H9 (cell line): ENCODE measurements around the gene VTCN1. TPM values are rescaled to one million over a fixed set of nuclear protein-coding genes. Genes with fewer than 3 reads are reported as not detected.

Experiments used
- DNase-seq: peaks from one replicate; pipeline ENCODE4 v3.0.0-alpha.2; 2017
- H2AFZ ChIP-seq: one replicate; pipeline ENCODE4 v1.6.1; 2013; ENCODE audit warnings: mild to moderate bottlenecking, low read length, control low read depth, moderate library complexity
- H2AK5ac ChIP-seq: 2 replicates; pipeline ENCODE4 v1.6.1; 2013; ENCODE audit warnings: low read length, control low read depth, mixed read lengths; ENCODE audit not compliant: insufficient read length
- H2BK120ac ChIP-seq: one replicate; pipeline ENCODE4 v1.6.1; 2013; ENCODE audit warnings: low read depth, mild to moderate bottlenecking, low read length, control low read depth, inconsistent platforms; ENCODE audit not compliant: poor library complexity, severe bottlenecking
- H2BK12ac ChIP-seq: 2 replicates; pipeline ENCODE4 v1.6.1; 2013; ENCODE audit warnings: low read length, control low read depth, mixed read lengths, low read depth; ENCODE audit not compliant: insufficient read length
- H2BK15ac ChIP-seq: 2 replicates; pipeline ENCODE4 v1.6.1; 2013; ENCODE audit warnings: low read depth, low read length, control low read depth
- H2BK20ac ChIP-seq: one replicate; pipeline ENCODE4 v1.6.1; 2013; ENCODE audit warnings: low read depth, mild to moderate bottlenecking, low read length, control low read depth, inconsistent platforms; ENCODE audit not compliant: poor library complexity, severe bottlenecking
- H2BK5ac ChIP-seq: 2 replicates; pipeline ENCODE4 v1.6.1; 2013; ENCODE audit warnings: low read length, control low read depth, mixed read lengths; ENCODE audit not compliant: insufficient read length
- H3K14ac ChIP-seq: 2 replicates; pipeline ENCODE4 v1.6.1; 2013; ENCODE audit warnings: low read length, control low read depth; ENCODE audit not compliant: insufficient read depth
- H3K18ac ChIP-seq: 2 replicates; pipeline ENCODE4 v1.6.1; 2013; ENCODE audit warnings: low read depth, mild to moderate bottlenecking, mixed read lengths, low read length, control low read depth; ENCODE audit not compliant: insufficient read length
- H3K23ac ChIP-seq: 2 replicates; pipeline ENCODE4 v1.6.1; 2013; ENCODE audit warnings: low read length, control low read depth, mixed read lengths, low read depth; ENCODE audit not compliant: insufficient read length
- H3K23me2 ChIP-seq: 2 replicates; pipeline ENCODE4 v1.6.1; 2013; ENCODE audit warnings: low read depth, mild to moderate bottlenecking, mixed read lengths, low read length, control low read depth; ENCODE audit not compliant: insufficient read length, poor library complexity, severe bottlenecking
- H3K27ac ChIP-seq: 2 replicates; pipeline ENCODE4 v1.5.1; 2013; ENCODE audit warnings: low read length, control low read depth, mixed read lengths, low read depth; ENCODE audit not compliant: insufficient read length
- H3K27me3 ChIP-seq: 2 replicates; pipeline ENCODE4 v1.6.1; 2013; ENCODE audit warnings: low read length, control low read depth, inconsistent platforms; ENCODE audit not compliant: insufficient read depth
- H3K4ac ChIP-seq: 2 replicates; pipeline ENCODE4 v1.6.1; 2013; ENCODE audit warnings: low read depth, mild to moderate bottlenecking, control low read depth, inconsistent platforms, low read length, moderate library complexity
- H3K4me1 ChIP-seq: 2 replicates; pipeline ENCODE4 v1.6.1; 2013; ENCODE audit warnings: low read length, control low read depth, inconsistent platforms; ENCODE audit not compliant: insufficient read depth
- H3K4me2 ChIP-seq: 2 replicates; pipeline ENCODE4 v1.6.1; 2013; ENCODE audit warnings: low read length, control low read depth, mixed read lengths; ENCODE audit not compliant: insufficient read length, insufficient read depth
- H3K56ac ChIP-seq: 2 replicates; pipeline ENCODE4 v1.6.1; 2013; ENCODE audit warnings: low read depth, mild to moderate bottlenecking, mixed read lengths, low read length, control low read depth; ENCODE audit not compliant: insufficient read length
- H3K79me1 ChIP-seq: 2 replicates; pipeline ENCODE4 v1.6.1; 2013; ENCODE audit warnings: low read depth, mild to moderate bottlenecking, moderate library complexity, low read length, control low read depth, inconsistent platforms; ENCODE audit not compliant: insufficient read depth, poor library complexity, severe bottlenecking
- H3K79me2 ChIP-seq: 2 replicates; pipeline ENCODE4 v1.6.1; 2013; ENCODE audit warnings: low read length, control low read depth, inconsistent platforms; ENCODE audit not compliant: insufficient read depth
- H3K9ac ChIP-seq: 2 replicates; pipeline ENCODE4 v1.6.1; 2013; ENCODE audit warnings: low read length, control low read depth, mixed read lengths; ENCODE audit not compliant: insufficient read length; ENCODE audit errors: extremely low read depth
- H3K9me3 ChIP-seq: one replicate; pipeline ENCODE4 v1.6.1; 2013; ENCODE audit warnings: low read depth, low read length, inconsistent platforms; ENCODE audit not compliant: control insufficient read depth
- H3T11ph ChIP-seq: one replicate; pipeline ENCODE4 v1.6.1; 2013; ENCODE audit warnings: mild to moderate bottlenecking, low read length, control low read depth, inconsistent platforms
- H4K20me1 ChIP-seq: one replicate; pipeline ENCODE4 v1.6.1; 2013; ENCODE audit not compliant: control insufficient read depth, insufficient read length, insufficient read depth
- H4K5ac ChIP-seq: 2 replicates; pipeline ENCODE4 v1.6.1; 2013; ENCODE audit warnings: low read depth, mild to moderate bottlenecking, mixed read lengths, low read length, control low read depth; ENCODE audit not compliant: insufficient read length
- H4K8ac ChIP-seq: replicated peaks from 2 replicates; pipeline ENCODE4 v1.6.1; 2013; ENCODE audit warnings: low read length, control low read depth, mixed read lengths, low read depth; ENCODE audit not compliant: insufficient read length
- H4K91ac ChIP-seq: 2 replicates; pipeline ENCODE4 v1.6.1; 2013; ENCODE audit warnings: low read depth, mild to moderate bottlenecking, moderate library complexity, mixed read lengths, low read length, control low read depth; ENCODE audit not compliant: insufficient read length
- H3K27ac Mint-ChIP-seq, 3 experiments: 2 replicates in 2 of 3; 3 replicates in 1 of 3; pipeline ENCODE4 v1.8.0; 2020 to 2021; ENCODE audit warnings: mixed read lengths in 3 of 3, mild to moderate bottlenecking in 1 of 3, moderate library complexity in 1 of 3
- H3K27me3 Mint-ChIP-seq: 2 replicates; pipeline ENCODE4 v1.8.0; 2021; ENCODE audit warnings: low read depth, mild to moderate bottlenecking, moderate library complexity, mixed read lengths
- H3K36me3 Mint-ChIP-seq, 3 experiments: 2 replicates in 2 of 3; 3 replicates in 1 of 3; pipeline ENCODE4 v1.8.0; 2020 to 2021; ENCODE audit warnings: low read depth in 3 of 3, mixed read lengths in 3 of 3; ENCODE audit not compliant: insufficient read depth in 1 of 3
- H3K4me1 Mint-ChIP-seq, 2 experiments: 2 replicates each; pipeline ENCODE4 v1.8.0; 2020; ENCODE audit warnings: mixed read lengths in 2 of 2
- H3K4me3 Mint-ChIP-seq, 2 experiments: 2 replicates in 1 of 2; 3 replicates in 1 of 2; pipeline ENCODE4 v1.8.0; 2020 to 2021; ENCODE audit warnings: mild to moderate bottlenecking in 2 of 2, mixed read lengths in 2 of 2, moderate library complexity in 1 of 2
- H3K9me3 Mint-ChIP-seq, 2 experiments: 2 replicates in 1 of 2; 3 replicates in 1 of 2; pipeline ENCODE4 v1.8.0; 2020; ENCODE audit warnings: mild to moderate bottlenecking in 2 of 2, mixed read lengths in 2 of 2, moderate library complexity in 1 of 2
- CTCF ChIP-seq: fragments of 200-600 bp; sonication (generic); conservative IDR thresholded peaks from 3 replicates; pipeline ENCODE4 v1.8.0; 2021; ENCODE audit warnings: antibody characterized with exemption, mild to moderate bottlenecking
- WGBS: extraction: QIAGEN DNeasy Blood & Tissue Kit; methylation state at CpG from one replicate; pipeline ENCODE4 v1.1.7; 2013; ENCODE audit warnings: missing lambda C conversion rate, low lambda C conversion rate, mixed read lengths; ENCODE audit not compliant: insufficient read length; ENCODE audit errors: extremely low coverage; 5-methylcytosine and 5-hydroxymethylcytosine counted together
- total RNA-seq: library from RNA; stranded (reverse); gene quantifications from 2 replicates; pipeline ENCODE4 v1.2.1, GENCODE V29; 2021

The VTCN1 gene
- total RNA-seq, 1 experiment from 2014 or later, result 0.33 TPM

GRCh38 chr1:117177376-117177775, 33.4 kb downstream of the VTCN1 start:
- Histone ChIP-seq H3K9me3 (no peaks in the 10 kb centered on the region), H2BK15ac (no peak overlapping the region), H3K27ac (no peak overlapping the region), H3K4ac (no peak overlapping the region), H2AFZ (no peak overlapping the region), H3T11ph (no peak overlapping the region), H4K8ac (no peak overlapping the region), H3K4me1 (no peaks in the 10 kb centered on the region; the same call in 1 of the 2 replicates), H4K20me1 (no peaks in the 10 kb centered on the region), H3K18ac (no peak overlapping the region), H2BK20ac (no peak overlapping the region), H3K56ac (no peak overlapping the region), H2AK5ac (no peak overlapping the region), H3K23ac (no peak overlapping the region), H2BK120ac (no peak overlapping the region), H3K4me2 (no peak overlapping the region), H4K5ac (no peak overlapping the region), H3K79me2 (no peaks in the 10 kb centered on the region), H4K91ac (no peak overlapping the region), H3K14ac (no peak overlapping the region), H2BK5ac (no peak overlapping the region), H3K9ac (no peak overlapping the region), H3K23me2 (no peaks in the 10 kb centered on the region), H3K79me1 (no peaks in the 10 kb centered on the region), H2BK12ac (no peak overlapping the region), H3K27me3 (no peaks in the 10 kb centered on the region)
- peak overlapping the region in 2 of 3 experiments; percentile 20 to 80; a peak in 2 of 7 replicates for H3K27ac Mint-ChIP-seq
- H3K4me1 Mint-ChIP-seq, result peaks cover 34 to 46% of the 10 kb centered on the region in 2 experiments
- 0 out of 7 replicates have a peak, but pooled peaks cover 0 to 10% (median 0%) of the 10 kb centered on the region in 3 experiments for H3K36me3 Mint-ChIP-seq
- TF ChIP-seq CTCF, result no peak
- no peak overlapping the region for H3K4me3 Mint-ChIP-seq
- no peak for DNase-seq
- H3K9me3 Mint-ChIP-seq, result no peaks in the 10 kb centered on the region
- no CpG with 5 or more reads among the region's 1 CpG for WGBS
- no peaks in the 10 kb centered on the region for H3K27me3 Mint-ChIP-seq
